OCI-LY3 (cell line): ENCODE results near the gene KCMF1.

ENCODE experiments used
- H2AFZ ChIP-seq: fragments of 200-600, 300-600 bp; shearing (Covaris generic); 2 replicates; pipeline ENCODE4 v1.6.0; 2014; ENCODE audit warnings: antibody characterized with exemption, low read depth, low read length
- H3K27ac ChIP-seq: fragments of 200-600, 300-600 bp; sonication (generic); 2 replicates; pipeline ENCODE4 v1.5.1; 2014; ENCODE audit warnings: mild to moderate bottlenecking, low read length, moderate library complexity, mixed read lengths
- H3K27me3 ChIP-seq: fragments of 200-600, 300-600 bp; sonication (generic); 2 replicates; pipeline ENCODE4 v1.6.1; 2014; ENCODE audit warnings: low read depth, low read length, mixed read lengths
- H3K36me3 ChIP-seq: fragments of 200-600, 300-600 bp; sonication (generic); replicated peaks from 2 replicates; pipeline ENCODE3; 2014; ENCODE audit warnings: low read depth, low read length, mixed read lengths
- H3K4me1 ChIP-seq: fragments of 300-600, 200-600 bp; sonication (generic); 2 replicates; pipeline ENCODE4 v1.6.1; 2014; ENCODE audit warnings: low read length, mixed read lengths
- H3K4me2 ChIP-seq: fragments of 200-600, 300-600 bp; sonication (generic); 2 replicates; pipeline ENCODE4 v1.6.1; 2014; ENCODE audit warnings: low read length, mixed read lengths
- H3K4me3 ChIP-seq: fragments of 300-600, 200-600 bp; sonication (generic); 2 replicates; pipeline ENCODE4 v1.5.1; 2014; ENCODE audit warnings: antibody characterized with exemption, mild to moderate bottlenecking, low read length, moderate library complexity
- H3K79me2 ChIP-seq: fragments of 300-600, 200-600 bp; shearing (Covaris generic); 2 replicates; pipeline ENCODE4 v1.6.1; 2014; ENCODE audit warnings: mild to moderate bottlenecking, low read length, mixed read lengths
- H3K9ac ChIP-seq: fragments of 300-600, 200-600 bp; shearing (Covaris generic); 2 replicates; pipeline ENCODE4 v1.6.0; 2014; ENCODE audit warnings: mild to moderate bottlenecking, low read length, moderate library complexity
- H3K9me3 ChIP-seq: fragments of 200-600, 300-600 bp; shearing (Covaris generic); 2 replicates; pipeline ENCODE4 v1.6.1; 2014; ENCODE audit warnings: low read length, mixed read lengths; ENCODE audit not compliant: insufficient read depth
- H4K20me1 ChIP-seq: fragments of 200-600, 300-600 bp; sonication (generic); 2 replicates; pipeline ENCODE4 v1.6.1; 2016; ENCODE audit warnings: low read length, mixed read lengths; ENCODE audit not compliant: insufficient read depth
- EZH2phosphoT487 ChIP-seq: fragments of 200-600 bp; shearing (Covaris generic); IDR thresholded peaks from 2 replicates; pipeline ENCODE4 v1.6.1; 2018; ENCODE audit warnings: antibody characterized with exemption, mixed run types, low read depth
- TF ChIP-seq, protein P1 (sequence below): fragments of 200-600, 300-600 bp; sonication (generic); IDR thresholded peaks from 2 replicates; pipeline ENCODE4 v1.5.1; 2014; ENCODE audit warnings: antibody characterized with exemption, low read length, low read depth

The KCMF1 gene

DNA sequence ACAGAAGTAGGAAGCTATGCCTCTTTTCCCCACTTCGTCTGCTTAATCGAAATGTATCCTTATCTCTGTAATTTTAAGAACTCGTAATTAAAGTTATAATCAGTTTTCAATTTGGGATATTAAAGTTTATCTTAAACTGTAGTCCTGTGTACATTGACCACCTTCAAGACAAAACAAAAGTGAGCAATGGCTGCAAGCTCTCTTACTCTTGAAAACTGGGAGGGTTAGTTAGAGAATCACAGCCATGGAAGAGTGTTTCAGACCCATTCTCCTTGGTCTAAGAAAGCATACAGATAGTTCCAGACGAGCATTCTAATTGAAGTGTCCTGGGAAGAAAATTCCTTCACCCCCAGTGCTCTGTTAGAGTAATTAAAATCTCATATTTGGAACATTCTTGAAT lies 2.0 kb downstream of the KCMF1 start:
- H3K9ac ChIP-seq = peak overlapping the region; percentile 95
- peaks cover 96% of the 10 kb centered on the region for H3K79me2 ChIP-seq
- H3K4me1 ChIP-seq = peaks cover 17% of the 10 kb centered on the region
- no peaks in the 10 kb centered on the region for H3K27me3 ChIP-seq
- H3K9me3 ChIP-seq = no peaks in the 10 kb centered on the region
- H4K20me1 ChIP-seq = peaks cover 47% of the 10 kb centered on the region
- peaks cover 18% of the 10 kb centered on the region for H3K36me3 ChIP-seq
- peak overlapping the region; percentile 94 for H3K4me3 ChIP-seq
- peak overlapping the region; percentile 65 for H3K4me2 ChIP-seq
- peak overlapping the region; percentile 75; the same call in 1 of the 2 replicates for H3K27ac ChIP-seq
- TF ChIP-seq, protein P1, sequence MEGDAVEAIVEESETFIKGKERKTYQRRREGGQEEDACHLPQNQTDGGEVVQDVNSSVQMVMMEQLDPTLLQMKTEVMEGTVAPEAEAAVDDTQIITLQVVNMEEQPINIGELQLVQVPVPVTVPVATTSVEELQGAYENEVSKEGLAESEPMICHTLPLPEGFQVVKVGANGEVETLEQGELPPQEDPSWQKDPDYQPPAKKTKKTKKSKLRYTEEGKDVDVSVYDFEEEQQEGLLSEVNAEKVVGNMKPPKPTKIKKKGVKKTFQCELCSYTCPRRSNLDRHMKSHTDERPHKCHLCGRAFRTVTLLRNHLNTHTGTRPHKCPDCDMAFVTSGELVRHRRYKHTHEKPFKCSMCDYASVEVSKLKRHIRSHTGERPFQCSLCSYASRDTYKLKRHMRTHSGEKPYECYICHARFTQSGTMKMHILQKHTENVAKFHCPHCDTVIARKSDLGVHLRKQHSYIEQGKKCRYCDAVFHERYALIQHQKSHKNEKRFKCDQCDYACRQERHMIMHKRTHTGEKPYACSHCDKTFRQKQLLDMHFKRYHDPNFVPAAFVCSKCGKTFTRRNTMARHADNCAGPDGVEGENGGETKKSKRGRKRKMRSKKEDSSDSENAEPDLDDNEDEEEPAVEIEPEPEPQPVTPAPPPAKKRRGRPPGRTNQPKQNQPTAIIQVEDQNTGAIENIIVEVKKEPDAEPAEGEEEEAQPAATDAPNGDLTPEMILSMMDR = no peak
- no peak for TF ChIP-seq EZH2phosphoT487
- no peak overlapping the region for H2AFZ ChIP-seq

DNA sequence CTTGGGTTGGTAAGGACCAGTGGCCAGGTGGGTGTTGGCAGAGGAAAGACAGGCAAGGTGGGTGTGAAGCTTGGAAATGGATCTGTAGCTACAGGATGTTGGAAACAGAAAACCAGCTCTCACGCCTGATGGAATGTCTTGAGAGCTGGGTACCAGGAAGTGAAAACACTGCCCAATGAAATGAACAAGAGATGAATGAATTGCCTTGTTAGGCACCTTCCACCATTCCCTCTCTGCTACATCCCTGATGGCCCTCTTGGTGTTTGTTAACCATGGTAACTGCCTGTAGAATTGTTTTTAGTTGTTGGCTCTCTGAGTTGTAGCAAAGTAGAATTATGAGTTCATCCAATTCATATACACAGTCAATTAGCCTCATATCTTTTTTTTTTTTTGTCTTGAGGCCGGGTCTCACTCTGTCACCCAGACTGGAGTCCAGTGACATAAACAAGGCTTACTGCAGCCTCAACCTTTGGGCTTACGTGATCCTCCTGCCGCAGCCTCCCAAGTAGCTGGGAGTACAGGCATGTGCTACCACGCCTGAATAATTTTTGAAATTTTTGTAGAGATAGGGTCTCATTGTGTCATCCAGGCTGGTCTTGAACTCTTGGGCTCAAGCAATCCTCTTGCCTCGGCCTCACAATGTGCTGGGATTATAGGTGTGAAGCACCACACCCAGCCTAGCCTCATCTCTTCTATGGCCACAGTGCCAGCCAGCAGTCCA lies 9.5 kb downstream of the KCMF1 start:
- TF ChIP-seq EZH2phosphoT487 = no peak
- TF ChIP-seq, protein P1 = no peak
- peaks cover 8% of the 10 kb centered on the region for H3K36me3 ChIP-seq
- H3K9ac ChIP-seq = no peak overlapping the region
- no peak overlapping the region for H2AFZ ChIP-seq
- H3K4me2 ChIP-seq = no peak overlapping the region
- no peaks in the 10 kb centered on the region for H3K9me3 ChIP-seq
- H3K4me3 ChIP-seq = no peak overlapping the region
- H3K27me3 ChIP-seq = no peaks in the 10 kb centered on the region
- H3K79me2 ChIP-seq = peaks cover 100% of the 10 kb centered on the region
- no peak overlapping the region for H3K27ac ChIP-seq
- peaks cover 6% of the 10 kb centered on the region; the same call in 1 of the 2 replicates for H3K4me1 ChIP-seq
- H4K20me1 ChIP-seq = peaks cover 79% of the 10 kb centered on the region

DNA sequence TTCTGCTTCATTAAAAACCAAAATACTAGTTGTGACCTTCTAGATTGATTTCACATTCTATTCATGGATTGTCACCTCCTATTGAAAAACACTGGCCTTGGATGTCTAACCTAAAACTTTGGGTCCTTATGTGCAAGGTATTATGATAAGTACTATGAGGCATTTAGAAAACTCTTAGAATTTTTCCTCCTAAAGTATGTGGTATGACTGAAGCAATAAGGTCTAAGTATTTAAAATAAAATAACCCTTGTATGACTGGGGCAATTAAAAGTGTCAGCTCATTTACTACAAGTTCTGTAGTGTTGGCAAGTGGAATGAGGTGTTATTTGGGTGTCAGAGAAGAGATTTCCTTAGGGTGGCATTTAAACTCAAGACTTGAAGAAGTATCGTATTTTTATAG lies 15.1 kb downstream of the KCMF1 start:
- no peaks in the 10 kb centered on the region for H3K9me3 ChIP-seq
- H3K27ac ChIP-seq = no peak overlapping the region
- TF ChIP-seq, protein P1 = no peak
- TF ChIP-seq EZH2phosphoT487 = no peak
- peaks cover 100% of the 10 kb centered on the region for H3K79me2 ChIP-seq
- H3K27me3 ChIP-seq = no peaks in the 10 kb centered on the region
- no peak overlapping the region for H3K4me3 ChIP-seq
- no peak overlapping the region for H3K4me2 ChIP-seq
- H3K9ac ChIP-seq = no peak overlapping the region
- no peaks in the 10 kb centered on the region for H3K36me3 ChIP-seq
- H4K20me1 ChIP-seq = peaks cover 90% of the 10 kb centered on the region
- no peaks in the 10 kb centered on the region for H3K4me1 ChIP-seq
- no peak overlapping the region for H2AFZ ChIP-seq

DNA sequence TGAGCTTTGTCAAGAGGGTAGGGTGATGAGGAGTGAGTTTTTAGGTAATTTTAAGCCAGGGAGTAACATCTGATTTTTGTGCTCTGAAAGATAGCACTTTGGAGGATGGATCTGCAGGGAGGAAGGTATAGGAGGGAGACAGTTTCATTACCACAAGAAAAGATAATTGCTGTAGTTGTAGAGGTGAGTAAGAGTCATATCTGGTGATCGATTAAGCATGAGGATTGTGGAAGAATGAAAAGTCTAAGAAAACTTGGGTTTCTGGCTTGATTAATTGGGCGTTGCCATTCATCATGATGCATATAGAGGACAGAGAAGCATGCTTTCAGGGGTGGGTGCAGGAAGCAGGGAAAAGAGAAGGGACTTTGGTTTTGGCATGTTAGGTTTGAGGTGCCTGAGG lies 18.5 kb downstream of the KCMF1 start:
- Histone ChIP-seq H3K27me3 (no peaks in the 10 kb centered on the region), H4K20me1 (peaks cover 86% of the 10 kb centered on the region), H3K9me3 (no peaks in the 10 kb centered on the region), H3K4me2 (no peak overlapping the region), H2AFZ (no peak overlapping the region), H3K79me2 (peaks cover 100% of the 10 kb centered on the region), H3K36me3 (no peaks in the 10 kb centered on the region), H3K9ac (no peak overlapping the region), H3K27ac (no peak overlapping the region), H3K4me1 (no peaks in the 10 kb centered on the region), H3K4me3 (no peak overlapping the region)
- no peak for TF ChIP-seq EZH2phosphoT487
- TF ChIP-seq, protein P1 = no peak
